Suprapubic skin (tissue), 3 donors: ENCODE measurements around the gene RARB.

Source experiments
- POLR2A ChIP-seq, 2 donors: fragments of 450-650 bp; IDR thresholded peaks; one replicate each; pipeline ENCODE4 v1.6.1; 2017; ENCODE audit warnings: antibody characterized with exemption in 2 of 2, mild to moderate bottlenecking in 2 of 2, moderate library complexity in 2 of 2
- TF ChIP-seq, protein P1 (sequence below), 2 donors: fragments of 200-600 bp in 1 of 2; fragments of 450-650 bp in 1 of 2; sonication (generic) in 1 of 2; IDR thresholded peaks; one replicate each; pipeline ENCODE4 v1.5.1; 2016 to 2019; ENCODE audit warnings: antibody characterized with exemption in 2 of 2, mild to moderate bottlenecking in 1 of 2, moderate library complexity in 1 of 2

DNA sequence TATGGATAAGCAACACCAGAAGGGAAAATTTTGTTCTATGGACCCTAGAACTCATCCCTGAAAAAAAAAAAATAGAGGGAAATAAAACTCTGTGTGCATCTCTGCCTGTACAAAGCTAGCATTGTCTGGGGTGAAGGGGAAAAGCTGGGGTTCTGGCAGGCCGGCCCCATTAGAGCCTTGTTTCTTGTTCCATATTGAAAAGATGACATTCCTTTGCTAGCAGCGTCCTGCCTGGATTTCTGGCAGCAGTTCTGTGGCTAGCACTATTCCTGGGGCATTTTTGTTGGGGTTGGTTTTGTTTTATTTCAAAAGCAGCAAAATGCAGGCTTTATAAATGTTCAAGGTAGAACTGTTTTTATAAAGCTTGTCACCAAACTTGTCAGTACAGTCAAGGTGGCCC lies 45.2 kb downstream of the RARB start:
- TF ChIP-seq, protein P1, sequence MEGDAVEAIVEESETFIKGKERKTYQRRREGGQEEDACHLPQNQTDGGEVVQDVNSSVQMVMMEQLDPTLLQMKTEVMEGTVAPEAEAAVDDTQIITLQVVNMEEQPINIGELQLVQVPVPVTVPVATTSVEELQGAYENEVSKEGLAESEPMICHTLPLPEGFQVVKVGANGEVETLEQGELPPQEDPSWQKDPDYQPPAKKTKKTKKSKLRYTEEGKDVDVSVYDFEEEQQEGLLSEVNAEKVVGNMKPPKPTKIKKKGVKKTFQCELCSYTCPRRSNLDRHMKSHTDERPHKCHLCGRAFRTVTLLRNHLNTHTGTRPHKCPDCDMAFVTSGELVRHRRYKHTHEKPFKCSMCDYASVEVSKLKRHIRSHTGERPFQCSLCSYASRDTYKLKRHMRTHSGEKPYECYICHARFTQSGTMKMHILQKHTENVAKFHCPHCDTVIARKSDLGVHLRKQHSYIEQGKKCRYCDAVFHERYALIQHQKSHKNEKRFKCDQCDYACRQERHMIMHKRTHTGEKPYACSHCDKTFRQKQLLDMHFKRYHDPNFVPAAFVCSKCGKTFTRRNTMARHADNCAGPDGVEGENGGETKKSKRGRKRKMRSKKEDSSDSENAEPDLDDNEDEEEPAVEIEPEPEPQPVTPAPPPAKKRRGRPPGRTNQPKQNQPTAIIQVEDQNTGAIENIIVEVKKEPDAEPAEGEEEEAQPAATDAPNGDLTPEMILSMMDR (IDR thresholded peaks at IDR 0.05) = no peak
- no peak for TF ChIP-seq POLR2A (IDR thresholded peaks at IDR 0.05)
